Smooth muscle cell of the brain vasculature (primary cell): ENCODE results near the gene PMIS2.

Experiments used
- DNase-seq: peaks from one replicate; pipeline ENCODE4 v3.0.0-alpha.2; 2012; ENCODE audit warnings: low read depth, low spot score

PMIS2 gene

DNA sequence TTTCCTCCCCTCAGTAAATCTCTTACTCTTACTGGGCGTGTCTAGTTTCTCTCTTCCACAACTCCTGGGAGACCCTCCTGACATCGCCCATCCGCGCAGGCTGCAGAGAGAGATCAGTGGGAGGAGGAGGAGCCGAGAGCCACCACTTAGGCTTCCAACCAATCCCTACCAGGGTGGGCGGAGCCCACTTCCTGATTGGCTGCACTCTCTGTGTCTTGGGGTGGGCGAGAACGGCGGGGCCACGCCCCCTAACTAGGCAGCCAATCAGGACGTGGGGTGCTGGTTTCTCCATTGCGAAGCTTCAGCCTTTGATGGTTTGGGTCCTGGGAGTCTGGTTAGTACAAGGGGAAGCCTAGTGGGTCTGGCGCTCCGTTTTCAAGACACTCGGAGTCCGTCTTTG, at the start of gene PMIS2:
Gene PMIS2, plus strand, starts transcription at position 326 of the 400 bp plus-strand sequence. CDS start 87 bp downstream, outside the sequence.
- DNase-seq: no peak

DNA sequence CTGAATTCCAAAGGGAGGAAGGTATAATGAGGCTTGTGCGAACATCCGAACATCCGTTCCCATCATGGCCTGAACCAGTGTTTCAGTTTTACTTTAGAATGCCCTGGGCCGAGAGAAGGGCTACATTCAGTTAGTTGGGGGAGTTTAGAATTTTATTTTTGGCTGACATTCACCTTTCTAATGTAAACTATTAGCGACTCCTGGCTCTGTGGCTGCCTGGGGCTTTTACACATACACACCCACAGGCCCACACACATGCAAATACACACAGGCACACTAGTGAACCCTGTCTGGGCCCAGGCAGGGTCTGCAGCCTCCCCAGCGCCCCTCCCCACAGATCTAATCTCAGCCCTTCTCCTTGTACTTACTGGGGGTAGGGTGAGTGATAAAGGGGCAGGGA, 46.7 kb upstream of the PMIS2 start:
- DNase-seq: no peak

GRCh38 chr19:35539850-35540249, 46.1 kb upstream of the PMIS2 start:
- no peak for DNase-seq

- no peak for DNase-seq
These were observed 45.5 kb upstream of the PMIS2 start for GRCh38 chr19:35540356-35540927.

DNA sequence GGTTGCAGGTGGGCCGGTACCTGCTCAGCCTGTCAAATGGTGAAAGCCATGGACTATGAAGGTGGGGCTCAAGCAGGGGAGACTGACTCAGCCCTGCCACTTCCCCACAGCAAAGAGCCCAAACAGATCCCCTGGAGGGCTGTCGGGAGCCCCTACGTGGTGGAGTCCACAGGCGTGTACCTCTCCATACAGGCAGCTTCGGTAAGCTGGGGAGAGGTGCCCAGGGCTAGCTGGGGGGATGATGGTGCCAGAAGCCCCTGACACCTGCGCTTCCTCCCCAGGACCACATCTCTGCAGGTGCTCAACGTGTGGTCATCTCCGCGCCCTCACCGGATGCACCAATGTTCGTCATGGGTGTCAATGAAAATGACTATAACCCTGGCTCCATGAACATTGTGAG, 43.8 kb upstream of the PMIS2 start:
- no peak for DNase-seq

GRCh38 chr19:35543280-35544109, 42.5 kb upstream of the PMIS2 start:
- DNase-seq: no peak

- no peak for DNase-seq
These were observed 41.7 kb upstream of the PMIS2 start for GRCh38 chr19:35544110-35544802.

- DNase-seq: peak; percentile 50
These were observed 40.7 kb upstream of the PMIS2 start, which contains the start of gene TMEM147 for GRCh38 chr19:35545001-35545854. TMEM147 (plus strand) TSS chr19:35545626; CDS start chr19:35545740, 114 bp downstream.

- no peak for DNase-seq
These were observed 40.1 kb upstream of the PMIS2 start for GRCh38 chr19:35545855-35546381.

DNA sequence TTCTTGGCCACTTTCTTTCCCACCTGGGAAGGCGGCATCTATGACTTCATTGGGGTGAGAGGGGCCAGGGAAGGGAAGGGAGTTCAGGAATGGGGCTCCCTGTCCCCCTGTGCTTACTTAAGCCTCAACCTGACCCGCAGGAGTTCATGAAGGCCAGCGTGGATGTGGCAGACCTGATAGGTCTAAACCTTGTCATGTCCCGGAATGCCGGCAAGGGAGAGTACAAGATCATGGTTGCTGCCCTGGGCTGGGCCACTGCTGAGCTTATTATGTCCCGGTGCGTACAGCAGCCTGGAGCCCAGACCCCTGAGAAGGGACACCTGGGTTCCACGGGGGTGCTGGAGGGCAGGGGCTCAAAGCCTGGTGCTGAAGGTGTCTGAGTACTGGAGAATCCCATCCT, 39.4 kb upstream of the PMIS2 start:
- DNase-seq: no peak

DNA sequence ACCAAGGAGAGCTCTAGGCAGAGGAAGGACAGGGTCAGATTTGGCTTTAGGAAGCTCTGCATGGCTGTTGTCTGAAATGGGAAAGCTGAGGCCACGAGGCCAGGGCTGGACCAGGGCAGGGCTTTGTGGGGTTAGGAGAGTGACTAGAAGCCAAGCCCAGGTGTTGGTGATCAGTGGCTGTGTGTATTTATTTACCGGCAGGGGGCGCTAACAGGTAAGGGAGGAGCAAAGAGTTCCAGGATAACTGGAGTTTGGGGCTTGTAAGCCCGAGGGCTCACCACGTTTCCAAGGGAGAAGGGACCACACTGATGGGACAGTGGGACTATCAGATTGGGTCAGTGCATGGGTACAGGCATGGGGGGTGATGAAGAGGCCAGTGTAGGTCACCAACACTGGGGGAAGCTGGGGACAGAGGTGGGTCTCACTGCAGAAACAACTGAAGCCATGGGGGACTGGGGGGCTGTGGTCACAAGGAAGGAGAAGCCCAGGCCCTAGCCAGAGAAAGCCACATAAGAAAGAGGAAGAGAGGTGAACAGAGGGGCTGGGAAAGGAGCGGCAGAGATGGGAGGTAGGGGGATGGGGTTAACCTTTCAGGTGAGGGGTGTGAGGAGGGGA, 36.7 kb upstream of the PMIS2 start:
- no peak for DNase-seq

GRCh38 chr19:35549879-35550523, 36.0 kb upstream of the PMIS2 start:
- no peak for DNase-seq

DNA sequence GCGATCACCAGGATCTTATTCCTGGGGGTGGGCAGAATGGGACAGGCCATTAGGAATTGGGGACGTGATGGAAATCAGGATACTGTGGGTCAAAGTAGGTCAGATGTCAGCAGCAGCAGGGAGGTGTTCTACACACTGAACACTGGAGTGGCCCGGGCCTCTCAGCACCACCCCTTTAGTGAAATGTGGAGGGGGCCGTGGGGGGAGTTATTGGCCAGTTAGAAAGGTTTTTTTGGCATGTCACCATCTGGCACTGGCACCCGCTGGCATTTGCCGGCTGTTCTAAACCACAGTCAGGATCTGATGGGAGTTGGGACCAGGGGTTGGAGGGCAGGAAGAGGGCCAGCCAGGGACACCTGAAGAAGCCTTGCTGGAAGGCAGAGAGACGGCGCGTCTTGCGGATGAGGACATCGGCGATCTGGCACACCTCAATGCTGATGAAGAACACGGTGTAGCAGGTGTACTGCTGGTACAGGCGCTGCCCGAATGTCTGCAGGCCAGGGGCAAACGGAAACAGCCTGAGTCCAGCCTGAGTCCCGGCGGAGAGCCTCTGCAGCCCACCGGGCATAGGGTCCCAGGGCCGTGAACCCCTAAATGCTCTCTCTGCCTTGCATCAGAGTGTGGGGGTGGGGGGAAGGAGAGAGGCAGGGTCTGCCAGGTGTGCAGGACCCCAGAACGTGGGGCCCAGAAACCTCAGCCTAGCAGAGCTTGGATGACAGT, 34.7 kb upstream of the PMIS2 start:
- DNase-seq: no peak

- DNase-seq: no peak
These were observed 33.2 kb upstream of the PMIS2 start for GRCh38 chr19:35552534-35553384.

- DNase-seq: no peak
These were observed 32.5 kb upstream of the PMIS2 start for GRCh38 chr19:35553385-35554000.

DNA sequence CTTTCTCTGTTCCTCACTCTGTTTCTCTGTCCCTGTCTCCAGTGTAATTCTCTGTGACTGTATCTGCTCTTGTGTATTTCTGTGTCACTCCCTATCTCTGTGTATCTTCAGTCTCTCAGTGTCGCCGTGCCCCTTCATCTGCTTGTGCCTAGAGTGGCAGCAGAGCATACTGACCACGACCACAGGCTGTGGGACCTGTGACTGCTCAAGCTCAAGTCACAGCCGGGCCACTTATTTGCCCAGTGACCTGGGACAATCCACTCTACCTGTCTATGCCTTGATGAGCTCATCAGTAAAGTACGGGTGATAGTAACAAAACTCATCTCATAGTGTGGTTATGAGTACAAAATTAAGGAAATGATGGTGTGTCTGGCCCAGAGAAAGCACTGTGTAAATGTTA, 31.9 kb upstream of the PMIS2 start:
- DNase-seq: no peak

- no peak for DNase-seq
These were observed 30.5 kb upstream of the PMIS2 start for GRCh38 chr19:35555301-35556005.
